HG02623 (cell line): ENCODE results near the gene SEMA6A.
A peak's percentile ranks its signal among the peaks of the same experiment; 100 is the strongest.

ENCODE experiments used
- ATAC-seq: cut with Tn5 transposase; IDR thresholded peaks from one replicate; pipeline ENCODE4 v1.9.1; 2021; ENCODE audit warnings: moderate library complexity; ENCODE audit not compliant: unreplicated experiment

Gene SEMA6A

DNA sequence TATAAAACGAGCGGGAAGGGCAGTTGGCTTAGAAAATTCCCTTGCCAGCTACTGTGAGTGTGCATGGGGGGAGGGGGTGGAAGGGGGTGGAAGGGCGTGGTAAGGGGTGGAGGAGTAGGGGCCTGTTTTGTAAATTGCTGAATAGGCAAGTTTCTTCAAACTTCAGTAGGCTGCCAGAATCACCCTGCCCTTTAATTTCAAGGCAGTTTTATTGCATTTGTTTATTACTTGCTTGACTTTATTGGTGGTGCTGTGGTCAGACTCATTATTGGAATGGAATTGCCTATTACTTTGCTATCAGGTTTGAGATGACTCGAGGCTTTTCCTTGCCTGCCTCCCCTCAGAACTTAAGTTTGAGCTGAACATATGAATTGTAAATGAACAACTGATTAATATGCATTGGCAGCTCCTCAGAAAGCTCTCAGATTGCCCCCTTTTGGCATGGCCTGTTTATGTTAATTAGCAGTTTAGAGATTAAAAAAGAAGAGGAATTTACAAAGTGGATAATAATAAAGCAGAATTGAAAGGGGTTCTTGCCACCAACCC lies 76.0 kb downstream of the SEMA6A start:
- no peak for ATAC-seq

DNA sequence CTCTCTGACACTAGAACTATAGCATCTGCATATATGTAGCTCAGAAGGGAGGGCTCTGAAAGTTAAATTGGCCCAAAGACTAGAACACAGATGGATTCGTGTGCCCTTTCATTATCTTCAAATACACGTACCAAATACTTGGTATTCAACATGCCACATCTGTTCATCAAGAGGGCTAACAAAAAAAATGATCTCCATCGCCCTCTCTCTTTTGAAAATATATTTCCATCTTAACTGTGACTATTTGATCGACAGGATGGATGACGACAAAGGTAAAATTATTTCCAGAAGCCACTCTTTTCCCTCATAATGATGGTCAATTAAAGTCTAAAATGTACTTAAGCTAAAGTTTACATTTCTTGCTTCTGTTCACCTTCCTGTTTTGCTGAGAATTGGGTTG lies 77.0 kb downstream of the SEMA6A start:
- no peak for ATAC-seq

DNA sequence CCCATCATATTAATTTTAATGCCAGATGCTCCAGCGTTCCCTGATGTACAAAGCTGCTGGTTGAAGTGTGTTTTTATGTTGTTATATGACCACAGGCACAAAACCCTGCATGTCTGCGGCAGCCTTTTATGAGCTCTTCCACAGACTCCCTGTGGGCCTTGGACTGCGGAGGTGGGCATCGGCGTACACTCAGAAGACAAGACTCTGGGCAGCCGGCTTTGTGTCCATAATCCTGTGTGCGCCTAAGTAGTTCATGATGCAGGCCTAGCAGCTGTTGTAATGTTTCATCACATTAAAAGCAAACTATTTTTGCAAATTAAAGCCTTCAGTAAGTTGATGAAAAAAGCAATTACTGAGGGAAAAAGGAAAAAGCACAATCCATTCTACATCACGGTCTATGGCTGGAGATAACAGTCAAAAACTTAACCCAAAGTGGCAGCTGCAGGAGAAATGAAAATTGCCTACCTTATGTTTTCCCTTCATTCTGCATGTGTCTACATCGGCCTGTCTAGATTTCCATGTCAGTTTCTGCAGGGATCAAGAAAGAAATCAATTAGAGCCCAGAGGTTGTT lies 78.8 kb downstream of the SEMA6A start:
- no peak for ATAC-seq

DNA sequence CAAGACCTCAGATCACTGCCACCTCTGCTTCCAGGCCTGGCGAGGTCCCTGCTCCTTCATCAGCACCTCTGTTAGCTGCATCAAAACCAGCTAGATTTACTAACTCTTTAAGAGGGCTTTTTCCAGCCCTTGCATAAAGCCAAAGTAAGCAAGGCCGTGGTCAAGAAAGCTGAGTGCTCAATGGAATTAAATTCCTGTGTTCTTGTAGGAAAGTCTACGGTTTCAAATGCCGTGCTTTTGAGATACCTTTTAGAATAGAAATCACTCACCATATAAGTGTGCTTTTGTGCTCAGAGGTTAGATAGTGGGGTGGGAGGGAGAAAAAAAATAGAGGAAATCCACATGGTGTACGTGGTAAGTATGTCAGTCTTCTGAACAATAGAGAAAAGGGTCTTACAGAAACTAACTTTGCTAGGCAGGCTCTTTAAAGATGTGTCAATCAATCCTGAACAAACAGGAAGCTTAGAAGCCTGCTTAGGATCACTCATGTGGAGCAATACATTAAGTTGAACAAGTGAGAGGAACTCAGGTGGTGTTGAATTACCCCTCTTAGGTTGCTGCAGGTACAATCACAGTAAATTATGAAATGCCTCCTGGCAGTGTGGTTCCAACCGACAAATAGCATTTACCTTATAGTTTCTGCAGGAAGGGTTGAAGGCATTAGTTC lies 79.7 kb downstream of the SEMA6A start:
- ATAC-seq = no peak

DNA sequence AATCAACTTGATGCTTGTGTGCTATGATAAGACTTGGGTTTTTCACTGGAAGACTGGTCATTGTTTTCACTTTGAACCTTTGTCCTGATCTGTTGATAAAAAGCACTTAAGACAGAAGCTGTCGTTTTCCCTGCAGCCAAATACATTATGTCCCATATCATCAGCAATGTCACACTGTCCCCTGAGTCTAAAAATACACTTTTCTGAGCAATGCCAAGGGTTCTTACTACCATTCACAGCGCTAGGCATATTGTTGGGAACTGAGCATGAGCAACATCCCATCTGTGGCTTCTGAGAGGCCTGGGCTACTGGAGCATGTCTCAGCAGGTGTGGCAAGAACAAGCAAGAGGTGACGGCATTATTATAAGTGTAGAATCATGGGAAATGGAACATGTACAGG lies 81.8 kb downstream of the SEMA6A start:
- ATAC-seq = no peak

DNA sequence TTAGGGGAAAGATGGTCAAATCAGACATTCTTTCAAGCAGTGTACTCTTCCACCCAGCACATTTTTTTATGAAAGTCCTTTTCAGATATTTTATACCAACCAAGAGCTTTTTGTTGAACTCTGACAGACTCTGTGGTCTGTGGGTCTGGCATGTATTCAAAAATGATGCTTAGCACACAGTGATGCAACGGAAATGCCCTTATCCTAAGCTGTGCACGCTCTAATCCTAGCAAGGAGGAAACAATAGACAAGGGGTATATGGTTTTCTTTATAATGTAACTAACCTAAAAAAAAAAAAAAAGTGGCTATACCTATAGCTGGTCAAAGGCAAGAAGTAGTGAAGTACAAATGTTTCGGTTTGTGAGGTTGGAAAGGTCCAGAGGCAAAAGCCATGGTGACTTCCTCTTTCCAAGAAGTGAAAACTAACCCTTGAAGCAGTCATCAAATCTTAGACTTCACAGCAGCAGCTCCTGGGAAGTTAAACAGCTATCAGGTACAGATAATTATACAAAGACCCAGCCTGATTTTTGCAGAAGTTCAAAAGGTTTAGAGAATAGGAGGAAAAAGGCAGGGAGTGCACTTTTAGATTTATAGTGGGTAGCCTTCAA lies 82.5 kb downstream of the SEMA6A start:
- ATAC-seq = peak; percentile 78

DNA sequence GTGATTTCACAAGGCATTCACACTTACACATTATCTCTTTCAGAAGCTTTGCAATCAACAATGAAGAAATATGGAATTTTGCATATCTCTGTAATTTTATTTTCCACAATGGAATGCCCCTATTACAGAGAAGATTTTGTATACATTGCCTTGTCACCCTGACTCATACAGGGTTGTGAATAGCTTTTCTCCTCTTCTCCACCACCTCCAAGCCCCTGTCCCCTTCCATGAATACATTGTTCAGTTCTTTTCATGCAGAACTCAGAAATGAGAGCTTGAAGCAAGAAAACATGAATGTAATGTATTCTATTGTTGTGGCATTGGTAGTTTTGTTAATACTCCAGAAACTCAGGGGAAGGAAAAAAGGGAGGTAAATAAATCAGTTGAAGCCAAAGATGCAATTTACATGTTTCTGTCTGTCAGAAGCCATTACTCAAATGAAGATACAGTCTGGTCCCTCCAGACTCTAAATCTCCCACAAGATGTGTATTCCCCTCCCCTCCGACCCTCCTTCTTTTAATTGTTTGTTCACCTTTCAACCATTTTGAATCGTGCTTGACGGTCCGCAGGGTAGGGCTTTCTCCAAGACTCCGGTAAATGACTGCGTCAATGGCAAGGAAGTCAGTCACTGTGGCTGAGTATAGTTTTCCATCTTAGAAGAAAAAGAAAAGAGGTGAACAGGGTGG lies 86.1 kb downstream of the SEMA6A start:
- ATAC-seq = no peak

DNA sequence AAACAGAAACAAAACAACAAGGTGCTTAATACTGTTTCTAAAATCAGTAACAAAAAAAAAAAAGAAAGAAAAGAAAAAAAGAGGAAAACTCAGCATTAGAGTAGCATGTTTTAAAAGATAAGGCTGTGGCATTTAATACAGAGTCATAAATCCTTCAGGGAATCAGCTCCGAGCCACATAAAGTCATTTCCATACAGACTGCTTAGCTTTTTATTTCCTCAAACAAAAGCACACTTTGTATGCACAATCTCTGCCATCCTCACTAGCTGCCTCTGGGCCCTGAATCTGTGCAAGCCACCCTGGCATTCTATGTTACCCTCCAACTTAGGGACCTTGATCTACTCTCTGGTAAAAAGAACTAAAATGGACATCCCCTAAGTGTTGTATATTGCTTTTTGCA lies 87.6 kb downstream of the SEMA6A start:
- ATAC-seq = no peak

DNA sequence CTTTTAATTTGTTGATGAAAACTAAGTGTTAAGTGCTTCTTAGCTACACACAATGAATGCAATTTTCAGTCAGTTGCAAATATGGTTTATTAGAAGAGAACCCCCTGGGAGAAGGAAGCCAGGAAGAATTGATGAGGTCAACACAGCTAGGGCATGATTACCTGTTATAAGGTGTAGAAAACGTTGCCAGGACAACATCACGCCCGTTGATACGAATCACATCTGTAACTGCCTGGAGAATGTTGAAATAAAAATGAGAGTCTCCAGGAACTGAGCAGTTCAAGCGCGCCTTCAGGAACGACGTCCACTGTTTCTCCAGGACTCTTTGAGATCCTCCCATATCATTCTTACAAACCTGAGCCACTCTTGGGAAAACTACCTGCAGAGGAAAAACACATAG lies 88.0 kb downstream of the SEMA6A start:
- ATAC-seq = no peak

DNA sequence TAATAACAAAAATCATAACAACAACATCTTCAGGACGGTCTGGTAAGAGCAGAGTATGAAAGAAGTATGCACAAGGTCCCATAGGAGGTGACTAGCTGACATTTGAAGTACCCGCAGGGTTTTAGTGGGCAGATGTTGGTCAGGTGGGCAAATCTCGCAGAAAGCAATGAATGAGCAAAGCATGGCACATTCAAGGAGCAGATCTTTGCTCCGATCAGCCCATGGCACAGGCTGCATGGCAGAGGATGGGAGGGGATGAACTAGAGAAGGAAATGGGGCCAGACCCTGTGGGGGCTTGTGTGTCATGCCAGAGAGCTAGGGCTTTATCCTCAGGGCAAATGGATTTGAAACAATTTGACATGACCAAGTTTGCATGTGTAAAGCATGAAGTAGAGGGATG lies 90.0 kb downstream of the SEMA6A start:
- ATAC-seq = no peak

DNA sequence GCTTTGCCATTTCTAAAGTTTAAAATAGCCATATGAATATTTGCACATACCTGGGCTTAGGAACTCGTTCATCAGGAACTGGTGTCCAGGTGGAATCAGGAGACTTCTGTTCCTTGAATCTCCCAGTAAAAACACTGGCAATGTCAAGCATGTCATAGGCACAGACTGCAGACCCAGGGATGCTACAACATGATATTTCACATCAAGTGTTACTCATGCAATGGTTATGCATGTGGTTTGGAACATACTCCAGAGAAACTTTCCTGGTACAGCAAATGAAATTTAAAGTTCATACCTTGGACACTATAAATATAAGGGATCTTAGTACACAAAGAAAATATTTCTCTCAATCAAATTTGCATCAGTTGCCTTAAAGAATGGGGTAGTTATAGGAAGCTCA lies 92.2 kb downstream of the SEMA6A start:
- no peak for ATAC-seq

DNA sequence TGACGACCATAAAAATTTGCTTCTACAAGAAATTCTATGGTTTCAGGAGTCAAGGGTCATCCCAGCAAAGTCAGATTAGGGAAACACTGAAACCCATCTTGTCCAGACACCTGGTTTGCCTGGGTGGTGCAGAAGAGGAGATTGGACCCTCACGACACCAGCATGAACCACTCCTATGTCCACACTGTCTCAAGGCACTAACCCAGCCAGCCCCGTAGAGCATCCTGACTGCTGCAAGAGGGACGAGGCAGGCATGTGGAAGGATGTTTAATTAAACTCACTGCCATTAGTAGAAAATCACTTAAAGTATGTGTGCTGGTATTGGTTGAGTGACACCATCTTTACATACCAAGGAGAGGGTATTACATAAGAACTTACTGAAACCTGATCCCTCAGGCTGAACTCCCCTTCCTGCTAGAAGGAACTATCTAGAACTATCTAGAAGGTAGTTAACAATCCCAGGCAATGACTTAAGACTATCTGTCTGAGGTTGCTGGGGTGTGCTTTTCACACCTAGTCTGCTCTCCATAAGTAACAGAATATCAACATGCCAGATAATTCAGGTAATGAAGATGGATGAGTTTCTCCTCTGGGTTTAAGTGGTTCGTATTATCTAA lies 93.6 kb downstream of the SEMA6A start:
- no peak for ATAC-seq

DNA sequence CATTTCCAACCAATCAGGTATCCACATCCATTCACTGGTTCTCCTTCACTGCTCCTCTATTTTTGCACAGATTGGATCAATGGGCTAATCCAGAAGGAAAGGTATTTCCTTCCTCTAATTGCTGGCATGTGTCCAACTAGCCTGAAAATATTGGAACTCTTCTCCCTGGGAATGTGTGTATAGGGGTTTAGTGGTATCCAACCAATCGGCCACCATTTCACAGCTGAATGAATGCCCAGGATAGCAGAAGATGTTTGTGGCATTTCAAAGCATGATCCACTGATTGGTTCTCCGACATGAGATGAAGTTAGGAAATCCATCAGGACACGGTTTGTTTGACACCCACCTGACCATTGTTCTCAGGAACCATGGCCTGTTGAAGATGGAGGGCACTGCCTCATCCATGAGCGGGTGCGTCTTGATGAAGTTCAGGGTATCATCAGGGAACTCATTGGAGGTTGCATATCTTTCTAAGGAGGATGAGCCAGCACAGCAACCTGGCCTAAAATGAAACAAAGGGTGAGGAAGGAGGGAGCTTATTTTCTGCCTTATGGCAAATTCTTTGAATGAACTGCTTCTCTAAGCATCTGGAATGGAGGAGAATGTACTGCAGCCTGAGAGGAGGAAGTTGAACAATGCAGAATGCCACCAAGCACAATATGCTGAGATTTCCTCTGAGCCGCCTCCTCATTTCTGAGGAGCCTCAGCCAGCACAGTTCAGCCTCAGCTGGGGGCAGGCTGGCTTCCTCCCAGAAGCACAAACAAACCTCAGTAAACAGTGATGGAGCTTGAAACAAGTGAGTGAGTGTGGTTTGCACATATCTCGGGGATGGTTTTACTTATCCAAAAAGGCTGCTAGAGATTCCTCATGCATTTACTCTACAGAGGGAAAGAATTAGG lies 94.6 kb downstream of the SEMA6A start:
- no peak for ATAC-seq

DNA sequence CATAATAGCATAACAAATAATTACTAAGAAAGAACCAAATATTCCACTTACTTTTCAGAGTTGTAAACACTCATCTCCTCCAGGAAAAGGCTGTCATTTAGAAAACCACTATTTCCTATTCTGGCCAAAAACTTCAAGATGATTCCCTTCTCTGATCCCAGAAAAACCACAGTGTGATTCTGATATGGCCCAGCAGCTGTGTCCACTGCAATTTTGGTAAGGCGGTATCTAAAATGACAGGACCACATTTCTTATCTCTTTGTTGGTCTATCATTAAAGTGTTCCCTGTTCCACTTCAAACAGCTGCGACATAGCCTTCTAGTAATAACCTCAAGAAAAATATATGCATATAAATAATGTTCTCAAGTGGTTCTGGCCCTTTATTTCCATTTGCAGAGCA lies 96.1 kb downstream of the SEMA6A start:
- no peak for ATAC-seq

DNA sequence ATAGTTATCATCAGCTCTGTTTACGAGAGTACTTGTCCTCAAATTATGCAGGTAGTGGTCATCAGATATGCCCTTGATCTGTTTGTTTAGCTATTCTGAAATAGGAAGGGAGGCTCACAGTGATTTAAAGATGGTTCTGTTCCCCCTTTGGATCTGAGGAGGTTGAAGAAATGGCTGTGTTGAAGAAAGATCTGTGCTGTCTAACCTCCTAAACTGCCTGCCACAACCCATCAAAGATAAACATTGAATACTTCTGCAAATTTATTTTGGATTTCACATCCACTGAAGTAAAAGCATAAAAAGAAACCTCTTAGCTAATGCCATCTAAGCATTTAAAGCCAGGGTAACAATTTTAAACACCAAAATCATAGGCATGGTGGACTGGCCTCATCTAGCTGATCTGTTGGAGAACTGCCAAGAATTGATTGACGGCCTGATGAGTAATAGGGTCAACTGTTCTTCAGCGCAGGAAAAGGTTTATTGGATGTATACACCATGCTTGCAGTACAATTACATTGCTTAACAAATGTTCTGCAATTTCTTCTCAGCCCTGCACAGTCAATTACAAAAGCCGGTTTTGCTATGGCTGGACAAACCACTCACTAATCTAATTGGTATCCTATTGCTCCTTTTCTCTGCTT lies 97.6 kb downstream of the SEMA6A start:
- ATAC-seq = no peak

DNA sequence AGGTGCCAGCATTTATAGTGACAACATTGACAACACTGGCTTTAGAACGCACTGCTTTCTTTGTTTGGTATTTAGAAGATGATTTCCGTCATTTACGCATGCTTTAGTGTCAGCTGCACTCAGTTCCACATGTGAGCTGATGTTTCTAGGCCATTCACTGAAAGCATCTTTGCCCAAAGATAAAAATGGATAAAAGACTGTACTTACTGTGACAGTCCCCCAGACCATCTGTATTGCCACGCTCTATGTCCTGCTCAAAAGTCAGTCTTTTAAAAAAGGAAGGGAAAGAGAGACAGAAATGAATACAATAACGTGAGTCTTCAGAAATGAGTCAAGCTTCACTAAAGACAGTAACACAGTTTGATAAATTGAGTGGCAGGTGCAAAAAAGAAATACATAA lies 99.3 kb downstream of the SEMA6A start:
- ATAC-seq = peak; percentile 55

DNA sequence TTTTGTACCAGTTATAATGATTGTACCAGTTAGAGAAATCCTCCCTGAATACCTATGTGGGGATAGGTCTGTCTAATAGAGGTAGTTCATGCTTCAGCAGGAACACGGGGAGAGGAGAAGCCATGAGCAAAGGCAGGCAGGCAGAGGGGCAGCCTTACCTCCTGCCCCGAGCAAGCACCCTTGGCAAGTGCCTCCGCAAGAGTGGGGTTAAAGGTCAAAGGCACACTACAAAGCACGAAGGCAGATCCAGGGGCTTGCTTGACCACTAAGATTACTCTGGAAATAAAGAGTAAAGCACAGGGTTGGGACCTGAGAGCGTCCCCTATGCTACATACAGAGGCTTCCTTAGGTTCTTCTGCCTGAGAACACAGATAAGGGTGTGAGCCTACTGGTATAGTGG lies 100.9 kb downstream of the SEMA6A start:
- no peak for ATAC-seq

DNA sequence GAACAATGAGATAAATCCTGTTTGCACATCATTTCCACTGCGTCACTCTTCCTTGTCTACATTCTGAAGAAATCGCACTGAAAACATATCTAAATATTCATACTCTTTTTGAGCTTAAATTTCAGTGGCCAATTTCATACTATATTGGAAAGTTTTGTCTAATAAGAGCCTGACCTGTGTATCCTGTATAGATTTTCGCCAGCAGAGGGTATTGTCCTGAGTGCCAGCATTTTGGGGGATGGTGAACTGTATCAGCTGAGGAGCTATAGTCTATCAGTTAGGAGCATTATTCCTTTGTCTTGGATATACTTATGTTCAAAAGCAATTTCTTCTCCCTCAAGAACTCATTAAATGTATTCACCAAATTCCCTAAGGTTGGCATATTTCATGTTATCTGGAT lies 102.3 kb downstream of the SEMA6A start:
- ATAC-seq = no peak

DNA sequence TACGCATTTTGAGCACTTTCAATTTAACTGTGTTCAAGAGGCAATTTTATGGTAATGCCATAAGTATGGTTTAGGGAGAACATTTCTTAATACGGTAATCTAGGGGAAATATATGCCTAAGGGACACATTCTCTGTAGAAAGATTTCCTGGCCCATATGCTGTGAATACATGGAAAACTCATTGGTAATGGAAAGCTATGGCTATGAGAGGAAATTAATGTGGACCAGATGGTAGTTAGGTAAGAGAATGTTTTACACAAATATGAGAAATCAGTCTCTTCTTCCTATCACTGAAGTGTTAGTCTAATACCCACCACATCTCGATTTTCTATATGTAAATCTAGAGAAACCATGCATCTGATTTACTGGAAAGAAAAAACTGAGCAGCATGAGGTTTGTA lies 105.0 kb downstream of the SEMA6A start:
- no peak for ATAC-seq

DNA sequence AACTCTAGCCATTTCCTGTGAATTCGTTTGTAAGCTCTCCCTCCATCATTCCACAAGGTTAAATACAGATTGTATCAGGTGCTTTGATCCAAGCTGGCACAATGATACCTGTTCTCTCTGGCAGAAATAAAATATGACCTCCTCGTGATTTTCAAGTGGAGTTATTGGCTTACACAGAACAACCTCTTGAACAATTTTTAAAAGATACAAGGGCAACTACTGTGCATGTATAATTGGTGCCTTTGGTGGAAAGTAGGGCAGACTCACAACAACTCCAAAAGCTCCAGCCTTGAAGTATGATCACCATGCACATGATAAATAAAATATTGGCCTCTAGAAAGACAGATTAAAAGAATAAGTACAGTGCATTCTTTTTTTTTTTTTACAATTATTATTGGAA lies 106.0 kb downstream of the SEMA6A start:
- no peak for ATAC-seq
